Panc1 (cell line): Measurements from ENCODE around the gene TERT. TPM values are rescaled to one million over a fixed set of nuclear protein-coding genes. Genes with fewer than 3 reads are reported as not detected.
A peak's percentile ranks its signal among the peaks of the same experiment; 100 is the strongest.

Experiments used
- ATAC-seq: fragments of 200-7000 bp; cut with Tn5 transposase; 2 replicates; pipeline ENCODE4 v1.9.1; 2020; ENCODE audit warnings: mild to moderate bottlenecking, moderate library complexity
- BruUV-seq: library from RNA; stranded (reverse); fragments of 400-500 nt; replicated peaks from 2 replicates; lab custom pipeline; 2021; lab: Mats Ljungman, UMichigan
- CTCF ChIA-PET: fragments of 300-600 bp; sonication (Branson Sonifier 250); formaldehyde crosslinking; loops from one replicate; lab custom pipeline; 2022; ENCODE audit warnings: antibody characterized with exemption; lab: Charles Lee
- POLR2A ChIA-PET: fragments of 300-600 bp; sonication (Branson Sonifier 250); formaldehyde crosslinking; loops from one replicate; lab custom pipeline; 2022; ENCODE audit warnings: antibody characterized with exemption; lab: Charles Lee
- DNase-seq: peaks from one replicate; pipeline ENCODE4 v3.0.0-alpha.2; 2010; ENCODE audit warnings: low read depth, low spot score
- H3K27ac ChIP-seq: 2 replicates; pipeline ENCODE4 v1.5.1; 2011; ENCODE audit warnings: mild to moderate bottlenecking, low read length, inconsistent platforms
- H3K27me3 ChIP-seq: fragments of 200-500 bp; sonication (Bioruptor generic); 2 replicates; pipeline ENCODE4 v1.6.0; 2014; ENCODE audit warnings: low read length, inconsistent platforms; ENCODE audit not compliant: control insufficient read depth, insufficient read depth
- H3K36me3 ChIP-seq: fragments of 200-500 bp; sonication (Bioruptor generic); 2 replicates; pipeline ENCODE4 v1.5.1; 2014; ENCODE audit warnings: inconsistent platforms, mild to moderate bottlenecking, low read length, moderate library complexity; ENCODE audit not compliant: control insufficient read depth, insufficient read depth
- H3K4me1 ChIP-seq: 2 replicates; pipeline ENCODE4 v1.5.1; 2011; ENCODE audit warnings: inconsistent platforms, mild to moderate bottlenecking, low read length, moderate library complexity; ENCODE audit not compliant: control insufficient read depth, insufficient read depth
- H3K4me3 ChIP-seq, 2 experiments: 2 replicates each; pipeline ENCODE4 v1.5.1; 2011 to 2012; ENCODE audit warnings: low read depth in 2 of 2, low read length in 2 of 2, mild to moderate bottlenecking in 2 of 2, inconsistent platforms in 1 of 2, moderate library complexity in 1 of 2
- H3K9me3 ChIP-seq: fragments of 200-500 bp; sonication (Bioruptor generic); 2 replicates; pipeline ENCODE4 v1.5.1; 2014; ENCODE audit warnings: low read depth, mild to moderate bottlenecking, inconsistent platforms, low read length, moderate library complexity; ENCODE audit not compliant: control insufficient read depth, insufficient read depth
- CTCF ChIP-seq: fragments of 450-650 bp; IDR thresholded peaks from 2 replicates; pipeline ENCODE4 v1.5.1; 2017; ENCODE audit warnings: mild to moderate bottlenecking
- POLR2AphosphoS5 ChIP-seq: IDR thresholded peaks from 2 replicates; pipeline ENCODE4 v1.6.1; 2012; ENCODE audit warnings: mild to moderate bottlenecking, low read depth, low read length, moderate library complexity
- REST ChIP-seq, 2 experiments: IDR thresholded peaks; 2 replicates each; pipeline ENCODE4 v1.6.1; 2011 to 2012; ENCODE audit warnings: low read depth in 2 of 2, control low read depth in 1 of 2, low read length in 1 of 2, mild to moderate bottlenecking in 1 of 2, moderate library complexity in 1 of 2; ENCODE audit not compliant: insufficient read depth in 1 of 2
- SIN3A ChIP-seq: IDR thresholded peaks from 2 replicates; pipeline ENCODE4 v1.6.1; 2012; ENCODE audit warnings: low read depth, mild to moderate bottlenecking, low read length, moderate library complexity, borderline replicate concordance; ENCODE audit not compliant: insufficient read depth
- TCF7L2 ChIP-seq: IDR thresholded peaks from 2 replicates; pipeline ENCODE4 v1.6.1; 2011; ENCODE audit warnings: mild to moderate bottlenecking, low read depth, low read length, inconsistent platforms
- in situ Hi-C: cut with HindIII; loops from 2 replicates; pipeline ENCODE4 v1.10.0; 2016; ENCODE audit warnings: low sequenced_read_pairs, low pct_unique_long_range_greater_than_20kb
- intact Hi-C: fragments of 100-400 bp; cut with micrococcal nuclease; formaldehyde crosslinking; loops from one replicate; pipeline ENCODE4 v1.10.0; 2022; ENCODE audit not compliant: unreplicated experiment
- total RNA-seq: library from RNA; stranded (reverse); gene quantifications from one replicate; pipeline ENCODE4 v1.2.1, GENCODE V29; 2021; ENCODE audit not compliant: unreplicated experiment

Gene TERT
- total RNA-seq, 1 experiment from 2014 or later = 8.9 TPM

DNA sequence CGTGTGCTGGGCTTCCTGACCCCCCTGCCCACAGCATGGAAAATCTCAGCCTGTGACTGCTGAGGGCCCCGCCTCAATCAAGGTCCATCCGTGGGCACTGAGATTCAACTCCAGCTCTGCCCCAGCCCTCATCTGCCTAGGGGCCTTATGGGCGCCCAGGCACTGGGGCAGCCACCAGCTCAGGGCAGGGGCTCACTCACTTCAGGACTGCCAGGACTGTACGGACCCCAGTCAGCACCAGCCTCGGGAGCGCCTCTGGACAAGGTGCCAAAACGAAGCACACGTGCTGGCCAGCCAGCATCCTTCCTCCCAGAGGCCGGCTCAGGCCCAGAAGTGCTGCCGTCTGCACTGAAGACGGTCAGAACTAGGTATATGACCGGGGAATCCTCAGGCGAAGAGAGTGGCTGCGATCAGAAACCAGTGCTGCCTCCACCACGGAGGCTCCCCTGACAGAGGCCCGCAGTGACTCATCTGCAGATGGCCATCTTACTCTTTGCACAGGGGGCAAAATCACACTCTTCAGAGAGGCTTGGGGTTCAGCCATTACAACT, 30.4 kb upstream of the TERT start:
- in situ Hi-C loops = no loop called here
- DNase-seq (no peak), ATAC-seq (peak; percentile 28; the same call in 1 of the 2 replicates)
- H3K27ac ChIP-seq = peak overlapping the region; percentile 81
- no TSS peak for BruUV-seq
- ChIA-PET CTCF (no interaction called here), POLR2A (no interaction called here)
- peaks cover 5% of the 10 kb centered on the region; the same call in 1 of the 2 replicates for H3K36me3 ChIP-seq
- TF ChIP-seq CTCF = no peak
- TF ChIP-seq POLR2AphosphoS5 = no peak
- TF ChIP-seq REST (IDR thresholded peaks at IDR 0.05; ENCODE audit: insufficient read depth in 1 of 2, low read depth in 2 of 2, low read length in 1 of 2) = no peak
- TF ChIP-seq SIN3A = no peak
- no peak for TF ChIP-seq TCF7L2
- intact Hi-C loops = no loop called here
- no peaks in the 10 kb centered on the region for H3K9me3 ChIP-seq
- peaks cover 5% of the 10 kb centered on the region for H3K4me1 ChIP-seq
- H3K4me3 ChIP-seq = no peak overlapping the region
- no peaks in the 10 kb centered on the region for H3K27me3 ChIP-seq

- intact Hi-C loops = no loop called here
- Histone ChIP-seq H3K4me3 (no peak overlapping the region), H3K27me3 (no peaks in the 10 kb centered on the region), H3K36me3 (peaks cover 5% of the 10 kb centered on the region; the same call in 1 of the 2 replicates), H3K9me3 (no peaks in the 10 kb centered on the region), H3K27ac (no peak overlapping the region; the same call in 1 of the 2 replicates), H3K4me1 (peaks cover 5% of the 10 kb centered on the region)
- in situ Hi-C loops = no loop called here
- ChIA-PET POLR2A (no interaction called here), CTCF (no interaction called here)
- BruUV-seq = no TSS peak
- no peak for DNase-seq
- ATAC-seq = peak; percentile 56; the same call in 1 of the 2 replicates
- no peak for TF ChIP-seq REST (IDR thresholded peaks at IDR 0.05; ENCODE audit: insufficient read depth in 1 of 2, low read depth in 2 of 2, low read length in 1 of 2)
- TF ChIP-seq CTCF = no peak
- TF ChIP-seq POLR2AphosphoS5 = no peak
- no peak for TF ChIP-seq SIN3A
- TF ChIP-seq TCF7L2 = no peak
Observed at GRCh38 chr5:1324719-1325190, 29.9 kb upstream of the TERT start.
